HG03060 (cell line): ENCODE results near the gene WASHC1.
"Not testable (repeated sequence)": the region's sequence is repeated elsewhere in the genome, so short reads cannot be mapped to it uniquely, and the experiment has no call there.

Experiments
- ATAC-seq: cut with Tn5 transposase; IDR thresholded peaks from one replicate; pipeline ENCODE4 v1.9.1; 2021; ENCODE audit warnings: low read depth, moderate number of reproducible peaks; ENCODE audit not compliant: unreplicated experiment

The WASHC1 gene, protein sequence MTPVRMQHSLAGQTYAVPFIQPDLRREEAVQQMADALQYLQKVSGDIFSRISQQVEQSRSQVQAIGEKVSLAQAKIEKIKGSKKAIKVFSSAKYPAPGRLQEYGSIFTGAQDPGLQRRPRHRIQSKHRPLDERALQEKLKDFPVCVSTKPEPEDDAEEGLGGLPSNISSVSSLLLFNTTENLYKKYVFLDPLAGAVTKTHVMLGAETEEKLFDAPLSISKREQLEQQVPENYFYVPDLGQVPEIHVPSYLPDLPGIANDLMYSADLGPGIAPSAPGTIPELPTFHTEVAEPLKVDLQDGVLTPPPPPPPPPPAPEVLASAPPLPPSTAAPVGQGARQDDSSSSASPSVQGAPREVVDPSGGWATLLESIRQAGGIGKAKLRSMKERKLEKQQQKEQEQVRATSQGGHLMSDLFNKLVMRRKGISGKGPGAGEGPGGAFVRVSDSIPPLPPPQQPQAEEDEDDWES

DNA sequence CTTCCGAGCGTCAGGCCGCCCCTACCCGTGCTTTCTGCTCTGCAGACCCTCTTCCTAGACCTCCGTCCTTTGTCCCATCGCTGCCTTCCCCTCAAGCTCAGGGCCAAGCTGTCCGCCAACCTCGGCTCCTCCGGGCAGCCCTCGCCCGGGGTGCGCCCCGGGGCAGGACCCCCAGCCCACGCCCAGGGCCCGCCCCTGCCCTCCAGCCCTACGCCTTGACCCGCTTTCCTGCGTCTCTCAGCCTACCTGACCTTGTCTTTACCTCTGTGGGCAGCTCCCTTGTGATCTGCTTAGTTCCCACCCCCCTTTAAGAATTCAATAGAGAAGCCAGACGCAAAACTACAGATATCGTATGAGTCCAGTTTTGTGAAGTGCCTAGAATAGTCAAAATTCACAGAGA, at the start of gene WASHC1:
Gene WASHC1 (minus strand): TSS at position 101 of the 400 bp plus-strand sequence. CDS start 4,457 bp downstream, outside the sequence.
- ATAC-seq: not testable (repeated sequence)

DNA sequence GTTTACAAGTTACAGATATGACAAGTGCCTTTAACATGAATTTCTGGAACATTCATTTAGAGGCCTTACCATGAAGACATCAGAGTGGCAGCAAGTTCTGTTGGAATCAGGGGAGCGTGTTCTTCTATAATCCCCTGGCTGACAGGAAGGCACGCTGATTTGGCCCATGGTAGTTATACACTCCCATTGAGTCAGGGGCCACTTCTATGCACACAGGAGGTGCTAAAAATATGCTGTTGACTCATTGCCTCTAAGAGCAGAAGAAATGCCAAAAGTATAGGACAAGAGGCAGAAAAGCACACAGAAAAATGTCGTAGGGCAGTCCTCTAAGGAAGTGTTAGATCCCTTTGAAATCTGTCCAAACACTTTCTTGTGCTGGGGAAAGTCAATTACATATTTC, 49.1 kb upstream of the WASHC1 start:
- ATAC-seq: not testable (repeated sequence)

DNA sequence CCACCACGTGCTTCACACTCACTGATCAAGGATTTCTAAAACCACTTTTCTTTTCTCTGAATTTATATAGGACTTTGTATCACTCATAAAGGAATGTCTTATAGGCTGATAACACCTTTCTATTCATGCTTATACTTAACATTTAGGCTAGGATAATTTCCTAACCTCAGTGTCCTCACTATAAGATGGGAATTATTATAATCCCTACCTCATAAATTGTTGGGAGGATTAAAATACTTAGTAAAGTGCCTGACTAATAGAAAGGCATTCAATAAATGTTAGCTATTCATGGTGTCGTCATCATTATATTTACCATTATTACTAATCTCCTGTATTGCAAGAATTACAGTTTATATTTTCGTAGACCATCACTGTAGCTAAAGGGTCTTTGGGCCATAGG, 47.1 kb upstream of the WASHC1 start:
- not testable (repeated sequence) for ATAC-seq

DNA sequence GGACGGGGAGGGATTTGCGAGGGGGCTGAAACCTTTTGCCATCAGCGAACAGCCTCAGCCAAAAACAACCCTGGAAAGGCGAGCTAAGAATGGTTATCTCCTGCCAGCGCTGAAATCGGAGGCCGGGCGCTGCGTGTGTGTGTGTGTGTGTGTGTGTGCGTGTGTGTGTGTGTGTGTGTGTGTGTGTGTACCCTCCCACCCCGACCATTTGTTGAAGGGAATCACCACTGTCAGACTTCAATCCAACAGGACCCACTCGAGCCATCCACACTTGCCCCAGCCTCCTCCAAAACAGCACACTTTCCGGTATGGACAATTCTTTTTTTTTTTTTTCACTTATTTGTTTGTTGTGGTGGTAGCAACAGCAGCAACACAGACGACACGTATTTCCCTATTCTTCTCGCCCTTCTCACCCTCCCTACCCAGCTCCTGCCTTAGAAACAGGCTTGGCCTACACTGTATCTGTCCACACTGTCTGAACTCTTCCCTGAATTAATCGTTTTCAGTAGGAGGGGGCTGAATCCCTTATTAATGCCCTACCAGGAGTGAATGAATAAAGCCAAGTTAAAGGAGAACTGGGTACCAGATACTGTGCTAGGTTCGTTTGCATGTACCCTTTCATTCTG, 44.8 kb upstream of the WASHC1 start:
- not testable (repeated sequence) for ATAC-seq

DNA sequence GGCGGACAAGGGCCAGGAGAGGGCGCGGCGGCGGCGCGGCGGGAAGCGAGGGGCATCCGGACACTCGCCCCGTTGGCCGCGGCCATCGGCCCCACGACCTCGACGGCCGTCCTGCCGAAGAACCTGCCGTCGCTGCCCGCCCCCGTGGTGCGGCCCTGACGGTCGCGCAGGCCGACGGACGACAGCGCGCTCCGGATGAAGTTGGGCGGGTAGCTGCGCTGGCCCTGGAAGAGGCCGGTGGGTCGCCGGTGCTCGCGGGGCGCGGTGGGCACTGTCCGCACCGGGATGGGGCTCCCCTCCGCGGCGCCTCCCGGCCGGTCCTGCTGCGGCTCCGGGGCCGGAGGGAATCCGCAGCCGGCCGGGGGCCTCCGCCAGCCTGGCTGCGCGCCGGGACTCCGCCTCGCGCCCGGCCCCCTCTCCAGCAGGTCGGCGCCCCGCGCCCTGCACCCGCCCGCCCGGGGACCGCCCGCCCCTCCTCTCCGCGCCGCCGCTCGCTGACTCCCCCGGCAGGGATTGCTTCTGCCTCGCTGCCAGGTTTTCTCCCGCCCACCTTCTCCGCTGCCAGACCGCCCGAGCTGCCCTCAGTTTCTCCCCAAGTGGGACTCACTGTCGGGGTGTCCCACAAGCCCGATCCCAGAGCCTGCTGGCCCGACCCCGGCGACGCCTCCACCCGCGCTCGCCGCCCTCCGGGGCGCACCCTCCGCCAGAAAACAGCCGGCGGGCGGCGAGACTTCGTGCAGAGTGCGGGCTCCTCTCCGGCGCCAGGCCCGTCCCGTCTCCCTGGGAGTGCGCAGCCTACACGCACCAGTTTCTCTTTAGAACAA, 44.0 kb upstream of the WASHC1 start:
- not testable (repeated sequence) for ATAC-seq

DNA sequence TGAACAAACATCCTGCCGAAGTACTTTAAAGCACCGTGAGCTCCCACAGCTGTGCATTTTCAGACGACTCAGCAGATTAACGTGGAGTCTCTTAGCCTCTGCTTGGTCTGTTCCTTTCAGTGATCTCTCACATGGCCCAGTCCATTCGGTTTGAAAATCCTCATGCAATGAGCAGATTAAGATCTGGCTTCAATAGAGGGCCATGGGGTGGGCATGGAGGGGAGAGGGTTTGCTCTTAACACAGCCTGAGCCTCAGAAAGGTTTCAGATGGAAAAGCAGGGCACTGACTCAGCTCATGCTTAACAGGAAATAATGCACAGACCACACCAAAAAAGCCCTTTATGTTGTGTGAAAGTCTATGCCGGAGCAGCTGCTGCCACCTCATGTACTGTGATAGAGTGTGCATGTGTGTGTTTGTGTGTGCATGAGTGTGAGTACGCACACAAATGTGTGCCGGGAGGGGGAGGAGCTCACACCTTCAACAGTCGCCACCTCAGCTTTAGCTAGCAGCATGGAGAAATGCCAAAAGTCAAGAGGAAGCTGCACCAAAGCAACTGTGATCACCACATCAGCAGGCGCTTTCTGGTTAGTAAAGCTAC, 33.9 kb upstream of the WASHC1 start:
- ATAC-seq: peak; percentile 79

DNA sequence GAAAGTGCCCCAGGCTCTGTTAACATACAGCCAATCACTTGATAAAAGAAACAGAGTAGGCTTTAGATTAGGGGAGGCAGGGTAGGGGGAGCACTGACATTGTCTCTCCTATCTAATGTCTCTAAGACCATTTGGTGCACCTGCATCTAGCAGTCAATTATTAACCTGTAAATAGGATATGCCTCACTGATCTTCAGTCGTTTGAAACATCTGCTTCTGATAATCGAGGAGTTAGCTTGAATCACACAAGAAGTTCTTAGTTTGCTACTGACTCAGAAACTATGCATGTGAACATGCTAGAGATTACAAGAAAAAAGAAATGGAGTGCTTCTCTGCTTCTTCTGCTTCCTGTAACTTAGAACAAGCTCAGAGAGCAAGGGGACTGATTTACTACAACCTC, 23.4 kb upstream of the WASHC1 start:
- ATAC-seq: not testable (repeated sequence)

DNA sequence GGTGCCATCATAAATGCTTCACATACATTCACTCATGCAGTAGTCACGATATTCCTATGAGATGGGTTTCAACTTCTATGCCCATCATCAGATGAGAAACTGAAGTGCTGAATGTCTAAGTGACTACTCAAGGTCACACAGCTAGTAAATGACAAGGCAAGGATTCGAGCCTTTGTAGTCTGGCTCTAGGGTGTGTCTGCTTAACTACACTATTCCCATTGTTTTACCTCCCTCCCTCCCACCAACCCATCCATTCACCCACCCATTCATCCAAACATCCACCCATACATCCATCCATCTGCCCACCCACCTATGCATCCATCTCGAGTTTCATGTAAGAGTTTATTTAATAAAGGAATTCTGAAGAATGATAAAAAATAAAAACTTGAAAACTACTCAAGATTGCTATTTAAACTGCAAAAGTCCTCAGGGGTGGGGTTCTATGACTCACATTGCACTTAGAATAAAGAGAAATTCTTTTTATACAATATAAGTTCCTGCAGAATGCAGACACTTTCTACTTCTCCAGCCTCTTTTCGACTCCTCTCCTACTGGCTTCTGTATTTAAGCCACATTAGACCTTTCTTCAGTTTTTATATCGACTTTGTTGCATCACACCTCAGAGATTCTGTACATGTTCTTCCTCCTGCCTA, 19.1 kb upstream of the WASHC1 start:
- ATAC-seq: not testable (repeated sequence)

DNA sequence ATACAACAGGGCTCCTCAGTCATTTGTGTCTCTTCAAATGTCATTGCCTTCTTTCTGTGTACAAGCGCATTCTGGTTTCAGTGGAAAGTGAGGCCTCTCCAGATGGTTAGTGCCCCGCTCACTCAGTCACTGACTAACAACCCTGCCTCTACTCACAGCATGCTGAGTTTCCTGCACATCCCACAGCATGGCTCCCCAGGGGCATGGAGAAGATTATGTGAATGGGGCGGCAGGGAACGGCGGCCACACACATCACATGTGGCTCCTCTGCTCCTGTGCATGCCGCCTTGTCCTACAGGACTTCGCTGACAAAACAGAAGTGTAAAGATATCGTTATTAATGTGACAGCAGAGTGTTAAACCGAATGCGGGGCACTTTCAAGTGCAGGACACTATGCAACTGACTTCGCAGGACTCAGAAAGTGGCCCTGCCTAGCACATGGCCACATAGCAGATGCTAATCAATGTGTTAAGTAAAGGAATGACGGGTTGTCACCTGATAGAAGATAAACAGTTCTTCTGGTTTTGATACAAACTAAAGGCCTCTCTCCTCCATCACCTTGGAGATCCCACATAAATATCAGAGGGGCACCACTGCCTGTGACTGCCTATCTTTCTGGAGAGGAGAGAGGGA, 17.5 kb upstream of the WASHC1 start:
- ATAC-seq: not testable (repeated sequence)

DNA sequence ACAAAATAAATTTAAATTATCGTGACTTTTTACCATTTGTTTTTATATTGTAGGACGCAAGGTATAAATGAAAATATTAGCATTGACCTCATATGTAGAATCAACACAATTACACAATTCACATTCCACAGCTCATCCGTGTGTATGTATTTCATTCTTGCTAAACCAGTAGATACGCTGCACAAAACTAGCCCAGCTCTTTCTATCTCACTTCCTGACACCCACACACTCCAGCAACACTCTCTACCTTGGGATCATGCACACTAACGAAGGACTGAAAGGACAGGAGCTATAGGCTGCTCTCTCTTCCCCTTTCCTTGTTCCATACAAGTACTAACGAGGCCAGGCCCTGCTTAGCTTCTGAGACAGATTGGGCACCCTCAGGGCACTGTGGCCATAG, 16.9 kb upstream of the WASHC1 start:
- not testable (repeated sequence) for ATAC-seq

DNA sequence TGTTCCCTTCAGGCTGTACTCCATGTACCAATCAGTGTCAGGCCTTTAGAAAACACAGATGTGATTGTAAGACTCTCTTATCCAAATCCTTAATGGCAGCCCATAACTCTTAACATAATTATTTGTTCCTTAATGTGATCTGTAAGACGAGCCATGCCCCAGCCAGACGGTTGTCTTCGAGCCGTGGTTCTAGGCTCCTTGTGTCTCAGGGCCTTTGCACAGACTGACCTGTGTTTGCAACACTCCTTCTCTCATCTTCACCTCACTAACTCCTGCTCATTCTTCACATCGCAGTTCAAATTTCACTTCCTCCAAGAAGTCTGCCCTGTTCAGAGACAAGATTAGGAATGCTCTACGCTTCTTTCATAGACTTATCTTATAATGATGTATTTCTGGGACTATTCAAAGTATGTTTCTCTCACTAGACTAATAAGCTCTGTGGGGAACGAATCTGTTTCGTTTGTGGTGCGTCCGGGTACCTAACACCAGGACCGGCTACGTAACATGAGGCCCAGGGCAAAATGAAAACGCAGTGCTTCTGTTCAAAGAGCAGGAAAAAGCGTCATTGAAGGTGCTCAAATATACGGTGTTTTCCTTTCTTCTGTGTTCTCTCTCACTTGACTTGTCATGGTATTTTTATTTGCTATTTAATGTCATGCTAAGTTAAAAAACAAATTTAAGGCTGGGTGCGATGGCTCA, 16.1 kb upstream of the WASHC1 start:
- not testable (repeated sequence) for ATAC-seq

DNA sequence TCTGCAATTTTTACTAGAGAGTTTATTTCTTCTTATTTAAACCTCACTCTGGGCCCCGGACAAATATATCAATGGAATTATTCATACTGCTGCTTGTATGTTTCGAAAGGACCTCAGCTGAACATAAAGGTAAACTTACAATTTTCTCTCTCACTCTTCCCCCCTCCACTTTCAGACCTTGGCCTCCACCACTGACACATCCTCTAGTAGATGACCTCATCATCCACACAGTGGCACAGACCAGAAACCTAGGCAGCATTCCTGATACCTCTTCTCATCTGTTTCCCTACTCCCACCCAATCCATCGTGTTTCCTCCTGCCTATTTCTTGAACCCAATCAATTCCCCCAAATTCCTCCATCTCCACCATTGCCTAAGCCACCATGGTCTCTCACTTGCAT, 15.2 kb upstream of the WASHC1 start:
- not testable (repeated sequence) for ATAC-seq

DNA sequence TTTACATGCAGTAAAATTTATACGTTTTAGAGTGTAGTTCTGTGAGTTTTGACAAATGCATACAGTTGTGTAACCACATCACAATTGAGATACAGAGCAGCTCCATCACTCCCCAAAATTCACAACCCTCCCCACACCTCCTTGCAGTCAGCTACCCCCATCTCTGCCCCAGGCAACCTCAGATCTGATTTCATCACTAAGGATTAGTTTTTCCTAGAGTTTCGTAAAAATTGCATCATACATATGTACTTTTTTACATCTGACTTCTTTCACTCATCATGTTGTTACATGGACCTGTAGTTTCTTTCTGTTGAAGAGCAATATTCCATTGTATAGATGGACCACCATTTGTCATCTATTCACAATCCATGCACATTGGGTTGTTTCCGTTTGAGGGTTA, 14.4 kb upstream of the WASHC1 start:
- not testable (repeated sequence) for ATAC-seq

DNA sequence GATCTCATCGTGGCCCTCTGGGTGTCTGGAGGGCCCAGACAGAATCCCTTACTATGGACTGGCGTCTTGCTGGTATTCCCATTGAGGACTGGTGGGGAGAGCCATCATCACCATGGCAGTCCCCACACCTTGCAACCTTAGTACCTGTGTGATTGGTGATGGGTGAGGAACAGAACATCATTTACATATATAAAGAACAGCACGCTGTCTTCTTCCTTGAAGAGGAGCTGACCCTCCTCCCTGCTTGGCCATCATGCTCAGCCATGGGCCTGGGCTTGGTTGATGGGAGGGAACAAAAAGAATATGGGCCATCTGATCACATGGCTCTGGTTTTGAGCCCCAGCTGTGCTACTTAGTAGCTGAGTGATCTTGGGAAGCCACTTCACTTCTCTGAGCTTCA, 13.9 kb upstream of the WASHC1 start:
- ATAC-seq: not testable (repeated sequence)

DNA sequence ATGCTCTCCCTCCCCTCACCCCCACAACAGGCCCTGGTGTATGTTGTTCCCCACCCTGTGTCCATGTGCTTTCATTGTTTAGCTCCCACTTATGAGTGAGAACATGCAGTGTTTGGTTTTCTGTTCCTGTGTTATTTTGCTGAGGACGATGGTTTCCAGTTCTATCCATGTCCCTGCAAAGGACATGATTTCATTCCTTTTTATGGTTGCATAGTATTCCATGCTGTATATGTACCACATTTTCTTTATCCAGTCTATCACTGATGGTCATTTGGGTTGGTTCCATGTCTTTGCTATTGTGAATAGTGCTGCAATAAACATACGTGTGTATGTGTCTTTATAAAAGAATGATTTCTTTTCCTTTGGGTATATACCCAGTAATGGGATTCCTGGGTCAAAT, 12.6 kb upstream of the WASHC1 start:
- ATAC-seq: not testable (repeated sequence)

DNA sequence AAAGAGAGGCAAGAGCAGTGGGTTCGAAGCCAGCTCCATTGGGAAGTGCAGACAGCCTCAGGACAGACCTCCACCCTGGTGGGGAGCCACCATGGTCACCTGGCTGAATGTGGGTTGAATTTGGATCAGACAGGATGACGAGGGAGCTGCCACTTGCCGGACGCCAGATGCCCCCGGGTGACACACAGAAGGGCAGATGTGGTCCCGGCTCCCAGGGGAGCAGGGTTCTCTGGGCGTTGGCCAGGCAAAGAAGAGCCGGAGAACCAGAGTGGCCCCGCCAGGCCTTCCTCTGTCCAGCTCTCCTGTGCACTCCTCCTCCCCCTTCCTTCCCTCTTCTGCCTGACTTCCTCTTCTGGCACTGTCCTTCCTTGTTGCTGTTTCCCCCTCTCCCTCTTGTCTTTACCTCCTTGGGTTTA, 12.0 kb upstream of the WASHC1 start:
- not testable (repeated sequence) for ATAC-seq

DNA sequence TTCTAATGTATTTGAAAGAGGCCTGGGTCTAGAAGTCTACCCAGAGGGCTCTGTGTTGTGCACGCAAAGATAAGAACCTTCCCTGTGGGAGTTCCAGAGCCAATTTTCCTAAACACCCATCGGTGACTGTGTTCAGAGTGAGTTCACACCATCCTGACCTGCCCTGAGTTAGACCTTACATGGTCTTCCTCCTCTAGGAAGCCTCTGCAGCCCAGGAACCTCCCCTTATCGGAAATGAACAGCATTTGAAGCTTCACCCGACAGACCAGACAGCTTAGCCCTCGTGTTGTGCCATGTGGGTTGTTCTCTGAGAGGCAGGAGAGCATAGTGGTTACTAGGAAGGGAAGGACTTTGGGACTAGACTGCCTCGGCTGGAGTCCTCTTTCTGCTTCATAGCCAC, 3.1 kb upstream of the WASHC1 start:
- ATAC-seq: not testable (repeated sequence)

DNA sequence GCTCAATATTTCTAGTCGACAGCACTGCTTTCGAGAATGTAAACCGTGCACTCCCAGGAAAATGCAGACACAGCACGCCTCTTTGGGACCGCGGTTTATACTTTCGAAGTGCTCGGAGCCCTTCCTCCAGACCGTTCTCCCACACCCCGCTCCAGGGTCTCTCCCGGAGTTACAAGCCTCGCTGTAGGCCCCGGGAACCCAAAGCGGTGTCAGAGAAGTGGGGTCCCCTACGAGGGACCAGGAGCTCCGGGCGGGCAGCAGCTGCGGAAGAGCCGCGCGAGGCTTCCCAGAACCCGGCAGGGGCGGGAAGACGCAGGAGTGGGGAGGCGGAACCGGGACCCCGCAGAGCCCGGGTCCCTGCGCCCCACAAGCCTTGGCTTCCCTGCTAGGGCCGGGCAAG, 481 bp downstream of the WASHC1 start:
- not testable (repeated sequence) for ATAC-seq

DNA sequence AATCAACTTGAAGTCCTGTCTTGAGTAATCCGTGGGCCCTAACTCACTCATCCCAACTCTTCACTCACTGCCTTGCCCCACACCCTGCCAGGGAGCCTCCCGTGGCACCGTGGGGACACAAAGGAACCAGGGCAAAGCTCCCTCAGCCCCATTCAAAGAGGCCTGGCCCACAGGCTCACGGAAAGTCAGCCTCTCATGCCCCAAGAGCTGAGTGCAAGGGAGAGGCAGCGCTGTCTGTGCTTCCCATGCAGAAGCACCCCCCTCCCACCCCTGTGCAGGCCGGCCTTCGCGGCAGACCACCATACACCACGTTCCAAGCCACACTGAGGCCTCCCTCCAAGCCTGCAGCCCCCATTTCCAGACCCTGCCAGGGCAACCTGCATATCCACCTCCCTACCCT, 7.6 kb downstream of the WASHC1 start:
- not testable (repeated sequence) for ATAC-seq
